Fibroblast of lung (primary cell): ENCODE data around the gene VWA2. TPM values are rescaled to one million over a fixed set of nuclear protein-coding genes. Genes with fewer than 3 reads are reported as not detected.

Experiments
- DNase-seq, 2 donors: peaks; one replicate each; pipeline versions ENCODE4 v3.0.0 to v3.0.0-alpha.2; 2010; ENCODE audit warnings: low read depth in 2 of 2
- H2AFZ ChIP-seq: 2 replicates; pipeline ENCODE4 v1.5.1; 2012; ENCODE audit warnings: low read length, control low read depth, inconsistent platforms
- H3K27ac ChIP-seq: 2 replicates; pipeline ENCODE4 v1.5.1; 2011; ENCODE audit warnings: low read length, control low read depth; ENCODE audit not compliant: insufficient read depth
- H3K27me3 ChIP-seq: 2 replicates; pipeline ENCODE4 v1.5.1; 2011; ENCODE audit warnings: mild to moderate bottlenecking, low read length; ENCODE audit not compliant: control insufficient read depth, insufficient read depth
- H3K36me3 ChIP-seq: 2 replicates; pipeline ENCODE4 v1.5.1; 2011; ENCODE audit warnings: low read length; ENCODE audit not compliant: control insufficient read depth, insufficient read depth
- H3K4me1 ChIP-seq: 2 replicates; pipeline ENCODE4 v1.5.1; 2011; ENCODE audit warnings: low read length; ENCODE audit not compliant: control insufficient read depth, insufficient read depth; ENCODE audit errors: extremely low read depth
- H3K4me2 ChIP-seq: 2 replicates; pipeline ENCODE4 v1.5.1; 2011; ENCODE audit warnings: low read length, control low read depth; ENCODE audit not compliant: insufficient read depth; ENCODE audit errors: extremely low read depth
- H3K4me3 ChIP-seq, 4 experiments: fragments of 200-600 bp in 1 of 4; sonication (generic) in 1 of 4; replicated peaks in 1 of 4; 2 replicates each; pipeline ENCODE4 v1.5.1; 2011 to 2016; ENCODE audit warnings: low read length in 4 of 4, low read depth in 3 of 4, mild to moderate bottlenecking in 3 of 4, control low read depth in 2 of 4, inconsistent platforms in 1 of 4, mixed read lengths in 1 of 4; ENCODE audit not compliant: insufficient read depth in 1 of 4; ENCODE audit errors: control extremely low read depth in 1 of 4
- H3K79me2 ChIP-seq: 2 replicates; pipeline ENCODE4 v1.5.1; 2012; ENCODE audit warnings: mild to moderate bottlenecking, low read length, inconsistent platforms; ENCODE audit not compliant: control insufficient read depth, insufficient read depth
- H3K9ac ChIP-seq: 2 replicates; pipeline ENCODE4 v1.5.1; 2011; ENCODE audit warnings: mild to moderate bottlenecking, low read length, control low read depth; ENCODE audit not compliant: insufficient read depth
- H3K9me3 ChIP-seq: 2 replicates; pipeline ENCODE4 v1.5.1; 2012; ENCODE audit warnings: low read depth, low read length; ENCODE audit not compliant: control insufficient read depth, insufficient read depth
- H4K20me1 ChIP-seq: 2 replicates; pipeline ENCODE4 v1.5.1; 2011; ENCODE audit warnings: low read length; ENCODE audit not compliant: control insufficient read depth, insufficient read depth; ENCODE audit errors: extremely low read depth
- EZH2 ChIP-seq: IDR thresholded peaks from 2 replicates; pipeline ENCODE4 v1.5.1; 2012; ENCODE audit warnings: low read length, control low read depth, mild to moderate bottlenecking; ENCODE audit errors: missing control alignments
- polyA plus RNA-seq, 2 donors: library from polyadenylated mRNA; depleted of rRNA in 1 of 2; stranded (reverse) in 1 of 2; unstranded in 1 of 2; fragments of >200 nt; gene quantifications; 2 replicates each; pipeline ENCODE4 v1.2.1, GENCODE V29; 2011 to 2012; ENCODE audit warnings: missing spikeins in 1 of 2
- total RNA-seq: library from RNA; depleted of rRNA; stranded (reverse); fragments of >200 nt; gene quantifications from 2 replicates; pipeline ENCODE4 v1.2.1, GENCODE V29; 2014
- TF ChIP-seq, protein P1 (sequence below), 2 donors: IDR thresholded peaks in 1 of 2; conservative IDR thresholded peaks in 1 of 2; 1 replicate in 1 of 2; 2 replicates in 1 of 2; pipeline ENCODE4 v1.5.1; 2011 to 2012; ENCODE audit warnings: low read length in 2 of 2, control low read depth in 1 of 2, inconsistent platforms in 1 of 2, low read depth in 1 of 2, mild to moderate bottlenecking in 1 of 2

The VWA2 gene
- total and polyA plus RNA-seq, 2 donors (not counting 1 experiment from before 2014, with no cell fraction given): 0.11 to 0.17 TPM

DNA sequence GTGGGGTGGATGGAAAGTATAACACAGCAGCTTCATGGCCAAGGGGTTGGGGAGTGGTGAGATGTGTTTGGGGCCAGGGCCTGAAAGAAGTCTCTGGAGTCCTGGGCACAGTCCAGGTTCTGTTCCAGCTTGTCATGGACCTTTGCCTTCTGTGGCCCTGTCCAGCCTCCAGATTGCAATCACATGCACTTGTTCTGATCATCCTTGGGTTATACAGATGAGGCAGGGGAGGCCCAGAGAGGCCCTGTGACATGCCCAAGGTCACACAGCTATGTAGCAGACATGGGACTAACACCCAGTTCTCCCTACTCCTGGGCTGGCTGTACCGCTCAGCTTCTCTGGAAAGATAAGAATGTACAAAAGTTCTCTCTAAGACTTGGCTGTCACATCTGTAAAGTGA lies 11.7 kb downstream of the VWA2 start:
- Histone ChIP-seq H3K27ac (no peak overlapping the region), H3K27me3 (no peaks in the 10 kb centered on the region), H3K79me2 (no peaks in the 10 kb centered on the region), H3K9ac (no peak overlapping the region), H2AFZ (no peak overlapping the region), H3K4me1 (no peaks in the 10 kb centered on the region), H3K4me2 (no peak overlapping the region), H3K9me3 (no peaks in the 10 kb centered on the region), H4K20me1 (no peaks in the 10 kb centered on the region), H3K4me3 (no peak overlapping the region), H3K36me3 (no peaks in the 10 kb centered on the region)
- no peak for TF ChIP-seq EZH2
- TF ChIP-seq, protein P1, sequence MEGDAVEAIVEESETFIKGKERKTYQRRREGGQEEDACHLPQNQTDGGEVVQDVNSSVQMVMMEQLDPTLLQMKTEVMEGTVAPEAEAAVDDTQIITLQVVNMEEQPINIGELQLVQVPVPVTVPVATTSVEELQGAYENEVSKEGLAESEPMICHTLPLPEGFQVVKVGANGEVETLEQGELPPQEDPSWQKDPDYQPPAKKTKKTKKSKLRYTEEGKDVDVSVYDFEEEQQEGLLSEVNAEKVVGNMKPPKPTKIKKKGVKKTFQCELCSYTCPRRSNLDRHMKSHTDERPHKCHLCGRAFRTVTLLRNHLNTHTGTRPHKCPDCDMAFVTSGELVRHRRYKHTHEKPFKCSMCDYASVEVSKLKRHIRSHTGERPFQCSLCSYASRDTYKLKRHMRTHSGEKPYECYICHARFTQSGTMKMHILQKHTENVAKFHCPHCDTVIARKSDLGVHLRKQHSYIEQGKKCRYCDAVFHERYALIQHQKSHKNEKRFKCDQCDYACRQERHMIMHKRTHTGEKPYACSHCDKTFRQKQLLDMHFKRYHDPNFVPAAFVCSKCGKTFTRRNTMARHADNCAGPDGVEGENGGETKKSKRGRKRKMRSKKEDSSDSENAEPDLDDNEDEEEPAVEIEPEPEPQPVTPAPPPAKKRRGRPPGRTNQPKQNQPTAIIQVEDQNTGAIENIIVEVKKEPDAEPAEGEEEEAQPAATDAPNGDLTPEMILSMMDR (conservative IDR thresholded peaks at IDR 0.05 in 1 of 2, IDR thresholded peaks at IDR 0.05 in 1 of 2; ENCODE audit: low read depth in 1 of 2, low read length in 2 of 2): no peak
- DNase-seq: no peak

GRCh38 chr10:114252092-114252491 lies 13.0 kb downstream of the VWA2 start:
- no peak overlapping the region for H2AFZ ChIP-seq
- H4K20me1 ChIP-seq: no peaks in the 10 kb centered on the region
- TF ChIP-seq EZH2: no peak
- TF ChIP-seq, protein P1 (conservative IDR thresholded peaks at IDR 0.05 in 1 of 2, IDR thresholded peaks at IDR 0.05 in 1 of 2; ENCODE audit: low read depth in 1 of 2, low read length in 2 of 2): no peak
- no peaks in the 10 kb centered on the region for H3K9me3 ChIP-seq
- no peaks in the 10 kb centered on the region for H3K79me2 ChIP-seq
- H3K9ac ChIP-seq: no peak overlapping the region
- H3K27ac ChIP-seq: no peak overlapping the region
- H3K4me1 ChIP-seq: no peaks in the 10 kb centered on the region
- H3K4me3 ChIP-seq: no peak overlapping the region
- H3K4me2 ChIP-seq: no peak overlapping the region
- H3K36me3 ChIP-seq: no peaks in the 10 kb centered on the region
- no peaks in the 10 kb centered on the region for H3K27me3 ChIP-seq
- no peak for DNase-seq

DNA sequence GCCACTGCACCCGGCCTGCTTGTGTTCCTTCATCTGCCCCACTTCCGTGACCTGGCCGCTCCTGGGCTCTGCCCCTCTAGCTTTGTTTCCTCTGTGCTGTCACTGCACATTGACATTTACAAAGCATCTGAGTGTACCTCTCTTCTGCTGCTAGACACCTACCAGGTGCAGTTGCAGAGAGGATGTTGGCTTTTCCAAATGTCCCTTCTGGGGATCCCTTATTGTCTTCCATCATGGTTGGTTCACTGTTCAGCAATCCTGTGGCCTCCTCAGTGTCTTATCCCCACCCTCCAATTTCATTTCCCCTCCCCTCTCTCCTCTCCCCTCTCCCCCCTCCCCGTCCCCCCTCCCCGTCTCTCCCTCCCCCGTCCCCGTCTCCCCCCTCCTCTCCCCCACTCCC lies 13.8 kb downstream of the VWA2 start:
- TF ChIP-seq, protein P1 (conservative IDR thresholded peaks at IDR 0.05 in 1 of 2, IDR thresholded peaks at IDR 0.05 in 1 of 2; ENCODE audit: low read depth in 1 of 2, low read length in 2 of 2): no peak
- Histone ChIP-seq H3K36me3 (no peaks in the 10 kb centered on the region), H3K4me2 (no peak overlapping the region), H3K9ac (no peak overlapping the region), H3K9me3 (no peaks in the 10 kb centered on the region), H3K4me3 (no peak overlapping the region), H3K4me1 (peaks cover 2% of the 10 kb centered on the region), H3K27ac (no peak overlapping the region), H2AFZ (no peak overlapping the region), H3K79me2 (no peaks in the 10 kb centered on the region), H3K27me3 (no peaks in the 10 kb centered on the region), H4K20me1 (no peaks in the 10 kb centered on the region)
- no peak for DNase-seq
